Subcutaneous abdominal adipose tissue (tissue), 5 donors: ENCODE results near the gene PPP1R3E.

Experiments
- H3K27ac ChIP-seq: one replicate; pipeline ENCODE4 v1.7.0; 2013; ENCODE audit warnings: low read depth, mild to moderate bottlenecking, inconsistent platforms, low read length, moderate library complexity
- H3K27me3 ChIP-seq, 5 donors: one replicate each; pipeline ENCODE4 v1.7.0; 2013; ENCODE audit warnings: low read length in 5 of 5, inconsistent platforms in 1 of 5; ENCODE audit not compliant: control insufficient read depth in 5 of 5, insufficient read depth in 4 of 5
- H3K36me3 ChIP-seq, 5 donors: one replicate each; pipeline ENCODE4 v1.7.0; 2013; ENCODE audit warnings: low read length in 5 of 5; ENCODE audit not compliant: control insufficient read depth in 5 of 5, insufficient read depth in 5 of 5
- H3K4me1 ChIP-seq, 5 donors: one replicate each; pipeline ENCODE4 v1.7.0; 2013; ENCODE audit warnings: low read length in 5 of 5, mild to moderate bottlenecking in 3 of 5, moderate library complexity in 1 of 5; ENCODE audit not compliant: control insufficient read depth in 5 of 5, insufficient read depth in 5 of 5
- H3K4me3 ChIP-seq, 5 donors: one replicate each; pipeline ENCODE4 v1.7.0; 2013; ENCODE audit warnings: low read length in 5 of 5, low read depth in 1 of 5
- H3K9ac ChIP-seq, 5 donors: one replicate each; pipeline ENCODE4 v1.7.0; 2013; ENCODE audit warnings: low read length in 5 of 5, mild to moderate bottlenecking in 4 of 5, moderate library complexity in 3 of 5
- H3K9me3 ChIP-seq, 5 donors: one replicate each; pipeline ENCODE4 v1.7.0; 2013; ENCODE audit warnings: low read length in 5 of 5; ENCODE audit not compliant: control insufficient read depth in 5 of 5
- donor health status: healthy.
- donor health status: healthy.
- donor health status: healthy.
- donor health status: healthy.
- donor health status: healthy.

Gene PPP1R3E

DNA sequence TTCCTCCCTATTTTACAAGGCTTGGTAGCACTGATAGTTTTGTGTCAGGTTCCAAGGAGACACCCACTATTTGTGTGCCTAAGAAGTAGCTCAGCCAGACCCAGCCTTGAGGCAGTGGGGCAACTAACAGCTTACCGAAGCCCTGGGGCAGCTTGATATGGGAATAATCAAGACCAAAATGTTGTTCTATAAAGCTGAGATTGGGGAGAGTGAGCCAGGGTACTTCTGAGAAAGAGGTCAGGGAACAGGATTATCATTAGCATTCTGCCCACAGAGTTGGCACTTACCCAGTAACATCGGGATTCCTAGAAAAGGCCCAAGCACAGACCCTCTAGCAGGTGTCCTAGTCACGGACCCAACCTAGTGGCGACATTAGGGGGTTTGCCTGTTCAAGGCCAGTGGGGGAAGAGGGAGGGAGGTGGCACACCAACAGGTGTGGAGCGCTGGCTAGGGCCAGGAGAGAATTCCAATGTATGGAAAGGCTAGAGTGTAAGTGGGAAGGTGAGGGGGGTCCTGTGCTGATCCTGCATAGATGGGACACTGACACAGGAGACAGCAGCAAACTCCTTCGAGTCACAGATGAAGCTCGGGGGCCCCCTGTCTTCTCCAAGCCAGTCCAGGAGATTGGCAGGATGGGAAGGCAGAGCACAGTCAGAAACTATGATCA, 4.9 kb downstream of the PPP1R3E start:
- Histone ChIP-seq H3K9me3 (no peaks in the 10 kb centered on the region), H3K9ac (no peak overlapping the region), H3K27me3 (no peaks in the 10 kb centered on the region), H3K4me3 (no peak overlapping the region), H3K4me1 (peaks cover 8 to 48% (median 33%) of the 10 kb centered on the region in 5 donors), H3K36me3 (peaks cover 6 to 24% (median 12%) of the 10 kb centered on the region in 5 donors), H3K27ac (no peak overlapping the region)

DNA sequence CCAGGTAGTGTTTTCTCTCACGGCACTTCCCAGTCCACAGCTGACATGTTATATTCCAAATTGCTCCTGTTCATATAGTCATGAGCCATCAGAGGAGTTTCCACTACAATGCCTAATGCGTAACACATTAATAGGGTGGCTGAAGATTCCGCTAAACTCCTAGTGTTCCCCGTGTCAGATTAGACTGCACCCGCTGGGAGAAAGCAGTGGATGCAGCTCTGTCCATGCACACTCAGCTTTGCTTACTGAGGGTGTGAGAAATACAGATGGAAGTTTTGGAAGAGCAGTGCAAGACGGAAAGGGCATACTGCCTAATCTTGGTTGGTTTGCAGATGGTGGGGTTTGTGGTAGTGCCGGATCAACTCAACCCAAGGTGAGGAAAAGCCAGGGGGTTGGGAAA, 5.6 kb downstream of the PPP1R3E start:
- Histone ChIP-seq H3K9me3 (no peaks in the 10 kb centered on the region), H3K4me1 (peaks cover 8 to 41% (median 27%) of the 10 kb centered on the region in 5 donors), H3K4me3 (no peak overlapping the region), H3K27ac (no peak overlapping the region), H3K9ac (no peak overlapping the region), H3K27me3 (no peaks in the 10 kb centered on the region), H3K36me3 (peaks cover 6 to 24% (median 12%) of the 10 kb centered on the region in 5 donors)

DNA sequence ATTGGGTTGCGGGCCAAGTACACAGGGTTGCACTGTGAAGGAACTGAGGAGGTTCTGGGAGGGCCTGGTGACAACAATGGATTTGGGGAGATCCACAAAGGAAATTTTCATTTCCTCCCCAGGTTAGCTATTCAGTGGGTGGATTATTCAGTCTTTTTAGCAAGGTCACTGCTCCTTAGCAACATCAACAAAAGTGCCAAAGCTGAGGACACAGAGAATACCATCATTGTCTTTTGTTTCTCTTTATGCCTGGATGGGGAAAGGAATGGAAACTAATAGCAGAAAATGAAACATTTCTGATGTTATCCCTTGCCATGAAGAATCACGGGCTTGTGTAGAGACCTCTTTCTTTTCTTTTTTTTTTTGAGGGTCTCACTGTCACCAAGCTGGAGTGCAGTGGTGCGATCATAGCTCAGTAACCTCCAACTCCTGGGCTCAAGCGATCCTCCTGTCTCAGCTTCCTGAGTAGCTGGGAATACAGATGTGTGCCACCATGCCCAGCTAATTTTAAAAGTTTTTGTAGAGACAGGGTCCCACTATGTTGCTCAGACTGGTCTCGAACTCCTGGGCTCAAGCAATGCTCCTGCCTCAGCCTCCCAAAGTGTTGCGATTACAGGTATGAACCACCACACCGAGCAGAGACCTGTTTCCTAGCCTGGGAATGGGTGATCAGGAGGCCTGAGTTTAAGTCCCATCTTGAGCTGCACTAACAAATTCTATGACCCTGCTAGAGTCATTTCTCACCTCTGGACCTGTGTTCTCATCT, 6.5 kb downstream of the PPP1R3E start:
- no peak overlapping the region for H3K27ac ChIP-seq
- H3K4me1 ChIP-seq: peaks cover 8 to 38% (median 23%) of the 10 kb centered on the region in 5 donors
- H3K27me3 ChIP-seq: no peaks in the 10 kb centered on the region
- peaks cover 6 to 24% (median 12%) of the 10 kb centered on the region in 5 donors for H3K36me3 ChIP-seq
- no peak overlapping the region for H3K4me3 ChIP-seq
- no peak overlapping the region for H3K9ac ChIP-seq
- H3K9me3 ChIP-seq: no peaks in the 10 kb centered on the region

DNA sequence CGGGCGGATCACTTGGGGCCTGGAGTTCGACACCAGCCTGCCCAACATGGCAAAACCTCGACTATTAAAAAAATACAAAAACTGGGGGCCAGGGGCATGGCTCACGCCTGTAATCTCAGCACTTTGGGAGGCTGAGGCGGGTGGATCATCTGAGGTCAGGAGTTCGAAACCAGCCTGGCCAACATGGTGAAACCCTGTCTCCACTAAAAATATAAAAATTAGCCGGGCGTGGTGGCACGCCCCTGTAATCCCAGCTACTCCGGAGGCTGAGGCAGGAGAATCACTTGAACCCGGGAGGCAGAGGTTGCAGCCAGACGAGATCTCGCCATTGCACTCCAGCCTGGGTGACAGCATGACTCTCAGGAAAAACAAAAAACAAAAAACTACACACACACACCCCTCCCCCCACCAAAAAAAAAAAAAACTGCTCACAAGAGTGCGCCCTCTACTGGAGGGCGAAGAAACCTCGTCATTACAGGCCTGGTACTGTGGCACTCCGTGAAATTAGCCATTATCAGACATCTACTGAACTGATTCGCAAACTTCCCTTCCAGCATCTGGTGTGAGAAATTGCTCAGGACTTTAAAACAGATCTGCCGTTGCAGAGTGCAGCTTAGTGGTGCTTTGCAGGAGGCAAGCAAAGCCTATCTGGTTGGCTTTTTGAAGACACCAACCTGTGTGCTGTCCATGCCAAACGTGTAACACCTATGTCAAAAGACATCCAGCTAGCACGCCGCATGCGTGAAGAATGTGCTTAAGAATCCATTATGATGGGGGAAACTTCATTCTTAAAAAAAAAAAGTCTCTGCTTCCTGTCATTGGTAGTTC, 7.7 kb downstream of the PPP1R3E start:
- H3K36me3 ChIP-seq: peaks cover 6 to 24% (median 12%) of the 10 kb centered on the region in 5 donors
- no peaks in the 10 kb centered on the region for H3K27me3 ChIP-seq
- H3K4me3 ChIP-seq: peak overlapping the region in 1 of 5 donors; percentile 41
- no peaks in the 10 kb centered on the region for H3K9me3 ChIP-seq
- H3K9ac ChIP-seq: peak overlapping the region in 1 of 5 donors; percentile 23
- peaks cover 3 to 27% (median 13%) of the 10 kb centered on the region in 5 donors for H3K4me1 ChIP-seq
- no peak overlapping the region for H3K27ac ChIP-seq

DNA sequence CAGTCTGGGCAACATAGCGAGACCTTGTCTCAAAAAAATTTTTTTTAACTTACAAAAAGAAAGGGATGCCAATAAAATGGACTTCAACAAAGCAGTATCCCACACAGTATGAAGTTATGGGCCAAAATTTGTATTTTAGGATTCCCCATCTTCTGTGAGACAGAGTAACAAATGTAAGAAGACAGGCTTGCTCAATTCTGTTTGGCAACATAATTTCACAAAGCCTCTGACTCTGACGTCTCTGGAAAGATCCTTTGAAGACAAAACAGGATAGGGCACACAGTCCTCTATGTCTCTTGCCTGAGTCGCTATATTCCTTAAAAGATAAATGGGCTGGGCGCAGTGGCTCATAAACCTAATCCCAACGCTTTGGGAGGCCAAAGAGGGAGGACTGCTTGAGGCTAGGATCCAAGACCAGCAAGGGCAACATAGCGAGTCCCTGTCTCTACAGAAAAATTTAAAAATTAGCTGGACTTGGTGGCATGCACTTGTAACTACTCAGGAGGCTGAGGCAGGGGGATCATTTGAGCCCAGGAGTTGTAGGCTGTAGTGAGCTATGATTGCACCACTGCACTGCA, 15.7 kb downstream of the PPP1R3E start:
- Histone ChIP-seq H3K9ac (peak overlapping the region; percentile 38 to 84 (median 54)), H3K9me3 (no peaks in the 10 kb centered on the region), H3K27ac (peak overlapping the region; percentile 87), H3K4me1 (peaks cover 0 to 27% (median 25%) of the 10 kb centered on the region in 5 donors), H3K4me3 (peak overlapping the region; percentile 77 to 92 (median 88)), H3K27me3 (no peaks in the 10 kb centered on the region), H3K36me3 (peaks cover 0 to 3% (median 0%) of the 10 kb centered on the region in 5 donors)

DNA sequence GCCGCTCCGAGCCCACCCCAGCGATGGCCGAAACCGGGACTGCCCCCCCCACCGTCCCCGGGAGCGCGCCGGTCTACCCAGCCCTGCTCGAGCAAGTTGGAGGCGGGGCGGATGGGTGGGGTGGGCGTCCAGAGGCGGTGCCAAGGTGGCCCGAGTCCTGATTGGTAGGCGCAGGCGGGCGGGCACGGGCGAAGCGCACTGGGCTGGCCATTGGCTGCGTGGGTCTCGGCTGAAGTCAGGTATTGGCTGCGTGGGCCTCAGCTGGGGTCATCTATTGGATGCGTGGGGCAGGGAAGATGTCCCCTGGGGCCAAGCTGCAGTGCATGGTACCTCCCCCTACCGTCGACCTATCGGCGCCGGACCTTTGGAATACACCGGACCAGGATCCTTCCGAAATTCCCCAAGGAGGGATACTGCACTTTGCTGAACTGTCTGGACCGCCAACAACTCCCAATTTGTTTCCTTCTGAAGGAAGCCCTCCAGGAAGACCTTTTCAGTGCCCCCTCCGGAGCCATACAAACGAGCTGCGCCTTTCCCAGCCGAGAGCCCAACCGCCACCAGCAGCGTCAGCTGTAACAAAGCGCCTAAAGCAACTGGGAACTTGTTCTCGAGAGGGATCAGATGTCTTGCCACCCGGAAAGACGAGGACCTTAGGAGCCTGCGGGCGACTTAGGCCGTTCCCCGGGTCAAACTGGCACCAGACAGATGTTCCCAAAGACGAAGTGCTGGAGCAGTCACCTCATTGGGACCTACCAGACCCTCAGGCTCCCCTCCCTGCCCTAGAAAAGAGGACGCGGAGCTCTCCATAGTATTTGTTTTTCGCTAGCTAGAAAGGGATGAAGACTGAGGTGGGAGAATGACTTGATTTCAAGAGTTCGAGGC, 16.4 kb downstream of the PPP1R3E start, which contains the start of gene HOMEZ:
Gene HOMEZ, minus strand, starts transcription at position 113 of the 882 bp plus-strand sequence. CDS start 180 bp downstream, outside the sequence.
- Histone ChIP-seq H3K27ac (peak within 1 kb of the TSS; percentile 87), H3K27me3 (no peaks in the 10 kb centered on the region), H3K9me3 (no peaks in the 10 kb centered on the region), H3K4me3 (peak within 1 kb of the TSS; percentile 80 to 94 (median 88)), H3K9ac (peak within 1 kb of the TSS; percentile 68 to 95 (median 91)), H3K4me1 (peaks cover 0 to 27% (median 25%) of the 10 kb centered on the region in 5 donors), H3K36me3 (peaks cover 0 to 3% (median 0%) of the 10 kb centered on the region in 5 donors)

DNA sequence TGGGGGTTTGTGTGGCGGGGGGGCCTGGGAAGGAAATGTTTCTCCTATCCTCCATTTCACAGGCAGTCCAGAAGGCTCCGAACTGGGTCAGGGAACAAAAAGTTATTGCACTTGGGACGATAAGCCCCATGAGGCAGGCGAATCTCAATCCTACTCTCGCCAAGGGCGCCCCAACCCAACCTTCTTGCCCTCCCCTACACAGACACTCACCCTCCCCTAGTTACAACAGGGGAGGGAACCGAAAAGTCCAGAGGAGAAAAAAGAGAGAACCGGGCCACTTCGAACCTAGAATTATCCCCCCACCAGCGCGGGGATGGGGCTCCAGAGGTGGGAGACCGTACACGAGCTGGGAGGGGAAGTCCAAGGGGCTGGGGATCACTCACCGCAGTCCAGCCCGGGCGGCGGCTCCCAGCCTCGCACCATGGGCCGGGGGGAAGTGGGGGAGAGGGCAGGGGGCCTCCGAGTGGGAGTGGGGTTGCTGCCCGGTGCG, 17.1 kb downstream of the PPP1R3E start:
- peaks cover 0 to 27% (median 25%) of the 10 kb centered on the region in 5 donors for H3K4me1 ChIP-seq
- peak overlapping the region; percentile 87 for H3K27ac ChIP-seq
- peaks cover 0 to 3% (median 0%) of the 10 kb centered on the region in 5 donors for H3K36me3 ChIP-seq
- H3K9me3 ChIP-seq: no peaks in the 10 kb centered on the region
- peak overlapping the region; percentile 68 to 95 (median 91) for H3K9ac ChIP-seq
- H3K4me3 ChIP-seq: peak overlapping the region; percentile 80 to 94 (median 88)
- H3K27me3 ChIP-seq: no peaks in the 10 kb centered on the region

DNA sequence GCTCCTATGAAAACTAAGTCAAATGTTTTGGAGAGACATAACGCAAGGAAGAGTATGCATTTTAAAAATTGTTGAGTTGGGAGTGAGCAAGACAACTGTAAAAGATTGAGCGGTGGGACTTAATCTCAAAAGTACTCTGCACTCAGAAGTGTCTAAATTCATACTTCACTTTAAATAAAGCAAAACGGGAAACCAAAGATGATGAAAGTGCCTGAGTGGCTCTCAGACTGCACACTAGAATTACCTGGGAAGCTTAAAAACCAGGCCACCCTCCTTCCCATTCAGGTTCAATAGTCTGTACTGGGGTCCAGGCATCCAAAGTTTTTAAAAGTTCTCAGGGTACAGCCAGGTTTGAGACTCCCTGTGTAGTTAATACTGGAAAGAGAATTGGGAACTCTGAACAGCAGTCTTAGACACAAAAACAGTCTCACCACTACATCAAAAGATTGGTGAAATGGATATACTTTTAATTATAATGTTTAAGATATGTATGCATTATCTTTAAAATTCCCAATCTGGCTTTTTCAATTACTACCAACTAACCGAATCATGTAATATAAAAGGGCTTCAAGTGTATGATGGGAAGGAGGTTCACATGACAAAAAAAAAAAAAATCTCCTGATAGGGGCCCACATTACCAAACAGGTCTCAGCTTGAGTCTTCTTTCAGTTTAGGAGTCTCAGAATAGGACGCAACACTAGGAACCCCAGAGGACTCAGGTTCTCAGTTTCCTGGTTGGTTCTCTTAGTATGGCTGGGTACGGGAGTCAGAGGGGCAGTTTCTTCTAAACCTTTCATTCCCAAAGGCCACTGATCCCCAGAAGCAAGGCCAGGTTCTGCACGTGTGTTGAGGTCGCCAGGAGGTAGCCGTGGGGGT, 17.8 kb downstream of the PPP1R3E start:
- Histone ChIP-seq H3K4me1 (peaks cover 2 to 33% (median 29%) of the 10 kb centered on the region in 5 donors), H3K36me3 (peaks cover 0 to 3% (median 0%) of the 10 kb centered on the region in 5 donors), H3K9ac (peak overlapping the region; percentile 68 to 95 (median 91)), H3K27me3 (no peaks in the 10 kb centered on the region), H3K4me3 (peak overlapping the region; percentile 80 to 94 (median 88)), H3K27ac (peak overlapping the region; percentile 87), H3K9me3 (no peaks in the 10 kb centered on the region)
